ENCODE measurements around the gene TRIM56.
"Not testable (repeated sequence)": the region's sequence is repeated elsewhere in the genome, so short reads cannot be mapped to it uniquely, and the experiment has no call there.

TRIM56 gene

DNA sequence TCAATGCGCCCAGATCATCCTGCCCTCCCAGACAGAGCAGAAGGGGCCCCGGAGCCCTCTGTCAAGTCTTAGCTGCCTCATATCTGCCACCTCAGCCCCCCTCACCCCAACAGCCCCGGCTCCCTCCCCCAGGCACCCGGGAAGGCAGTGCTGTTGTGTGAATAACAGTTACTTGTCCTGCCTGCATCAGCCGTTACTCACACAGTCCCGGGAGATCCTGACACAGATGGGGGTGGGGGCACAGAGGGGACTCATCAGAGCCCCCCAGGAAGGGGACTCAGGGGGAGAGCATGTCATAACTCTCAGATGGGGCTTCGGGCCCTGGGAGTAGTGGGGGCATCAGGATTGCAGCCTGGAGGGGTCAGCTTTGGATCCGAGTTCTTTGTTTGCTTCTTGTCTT is 29.2 kb downstream of the TRIM56 start:
- DNase-seq = no peak

DNA sequence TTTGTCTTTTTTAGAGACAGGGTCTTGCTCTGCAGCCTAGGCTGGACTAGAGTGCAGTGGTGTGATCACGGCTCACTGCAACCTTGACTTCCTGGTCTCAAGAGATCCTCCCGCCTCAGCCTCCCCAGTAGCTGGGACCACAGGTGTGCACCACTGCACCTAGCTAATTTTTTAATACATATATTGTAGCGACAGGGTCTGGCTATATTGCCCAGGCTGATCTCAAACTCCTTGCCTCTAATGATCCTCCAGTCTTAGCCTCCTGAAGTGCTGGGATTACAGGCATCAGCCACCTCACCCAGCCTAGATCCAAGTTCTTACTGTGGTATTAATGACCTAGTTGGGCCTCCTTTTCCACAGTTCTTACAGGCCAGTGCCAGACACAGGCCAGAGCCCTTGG is 29.9 kb downstream of the TRIM56 start:
- DNase-seq = no peak

DNA sequence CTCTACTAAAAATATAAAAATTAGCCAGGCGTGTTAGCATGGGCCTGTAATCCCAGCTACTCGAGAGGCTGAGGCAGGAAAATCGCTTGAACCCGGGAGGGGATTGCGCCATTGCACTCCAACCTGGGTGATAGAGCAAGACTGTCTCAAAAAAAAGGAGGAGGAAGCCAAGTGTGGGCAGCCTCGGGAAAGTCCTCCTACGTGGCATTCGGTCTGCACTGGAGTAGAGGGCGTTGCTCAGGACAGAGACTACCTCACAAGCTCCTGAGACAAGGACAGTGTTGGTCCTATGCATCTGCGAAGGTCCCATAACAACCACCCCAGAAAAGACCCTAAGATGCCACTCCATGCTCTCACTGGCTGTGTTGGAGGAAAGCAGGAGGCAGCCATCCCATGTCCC is 31.6 kb downstream of the TRIM56 start:
- DNase-seq = no peak

DNA sequence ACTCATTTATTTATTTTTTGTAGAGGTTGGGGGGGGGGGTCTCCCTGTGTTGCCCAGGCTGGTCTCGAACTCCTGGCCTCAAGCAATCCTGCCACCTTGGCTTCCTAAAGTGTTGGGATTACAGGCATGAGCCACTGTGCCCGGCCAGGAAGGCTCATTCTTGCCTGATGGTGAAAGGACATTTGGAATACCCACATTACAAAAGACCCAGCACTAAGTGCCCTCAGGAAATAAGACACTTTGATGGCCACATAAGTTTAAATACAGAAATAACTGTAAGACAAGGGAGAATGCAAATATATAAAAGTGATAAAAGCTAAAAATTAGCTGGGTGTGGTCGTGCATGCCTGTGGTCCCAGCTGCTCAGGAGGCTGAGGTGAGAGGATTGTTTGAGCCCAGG is 33.6 kb downstream of the TRIM56 start:
- DNase-seq = no peak

DNA sequence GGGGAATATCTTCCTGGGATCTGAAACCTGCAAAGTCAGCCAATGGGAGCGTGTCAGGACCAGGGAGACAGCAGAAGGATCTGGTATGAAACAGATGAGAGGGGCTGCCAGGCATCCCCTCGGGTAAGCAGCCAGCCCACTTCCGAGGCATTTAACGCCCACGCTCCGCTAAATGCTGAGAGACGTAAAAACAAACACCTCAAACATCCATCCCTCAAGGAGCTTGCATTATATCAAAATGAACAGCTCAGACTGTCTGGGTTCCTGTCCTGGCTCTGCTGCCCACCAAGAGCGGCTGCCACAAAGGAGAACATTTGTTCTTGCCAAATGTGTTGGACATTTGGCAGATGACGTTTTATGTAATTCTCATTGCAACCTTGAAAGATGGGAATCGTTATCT is 34.6 kb downstream of the TRIM56 start:
- DNase-seq = no peak

DNA sequence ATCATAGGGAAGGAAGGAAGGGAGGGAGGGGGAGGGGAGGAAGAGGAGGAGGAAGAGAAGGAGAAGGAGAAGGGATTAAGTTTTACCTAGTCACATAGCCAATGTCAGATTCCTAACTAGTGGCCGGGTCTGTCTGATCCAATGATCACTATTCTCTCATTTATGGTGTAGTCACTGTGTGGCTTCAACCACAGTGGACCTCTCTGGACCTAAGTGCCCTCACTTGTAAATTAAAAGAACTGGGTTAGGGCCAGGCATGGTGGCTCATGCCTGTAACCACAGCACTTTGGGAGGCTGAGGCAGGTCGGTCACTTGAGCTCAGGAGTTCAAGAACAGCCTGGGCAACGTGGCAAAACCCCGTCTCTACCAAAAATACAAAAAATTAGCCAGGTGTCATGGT is 35.0 kb downstream of the TRIM56 start:
- DNase-seq = no peak

DNA sequence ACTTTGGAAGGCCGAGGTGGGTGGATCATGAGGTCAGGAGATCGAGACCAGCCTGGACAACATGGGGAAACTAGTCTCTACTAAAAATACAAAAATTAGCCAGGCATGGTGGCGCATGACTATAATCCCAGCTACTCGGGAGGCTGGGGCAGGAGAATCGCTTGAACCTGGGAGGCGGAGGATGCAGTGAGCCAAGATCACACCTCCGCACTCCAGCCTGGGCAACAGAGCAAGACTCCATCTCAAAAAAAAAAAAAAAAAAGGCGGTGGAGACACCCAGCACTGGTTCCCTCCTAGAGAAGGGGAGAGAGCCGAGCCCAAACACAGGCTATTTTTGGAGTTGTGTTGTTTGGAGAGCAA is 36.3 kb downstream of the TRIM56 start:
- not testable (repeated sequence) for DNase-seq

DNA sequence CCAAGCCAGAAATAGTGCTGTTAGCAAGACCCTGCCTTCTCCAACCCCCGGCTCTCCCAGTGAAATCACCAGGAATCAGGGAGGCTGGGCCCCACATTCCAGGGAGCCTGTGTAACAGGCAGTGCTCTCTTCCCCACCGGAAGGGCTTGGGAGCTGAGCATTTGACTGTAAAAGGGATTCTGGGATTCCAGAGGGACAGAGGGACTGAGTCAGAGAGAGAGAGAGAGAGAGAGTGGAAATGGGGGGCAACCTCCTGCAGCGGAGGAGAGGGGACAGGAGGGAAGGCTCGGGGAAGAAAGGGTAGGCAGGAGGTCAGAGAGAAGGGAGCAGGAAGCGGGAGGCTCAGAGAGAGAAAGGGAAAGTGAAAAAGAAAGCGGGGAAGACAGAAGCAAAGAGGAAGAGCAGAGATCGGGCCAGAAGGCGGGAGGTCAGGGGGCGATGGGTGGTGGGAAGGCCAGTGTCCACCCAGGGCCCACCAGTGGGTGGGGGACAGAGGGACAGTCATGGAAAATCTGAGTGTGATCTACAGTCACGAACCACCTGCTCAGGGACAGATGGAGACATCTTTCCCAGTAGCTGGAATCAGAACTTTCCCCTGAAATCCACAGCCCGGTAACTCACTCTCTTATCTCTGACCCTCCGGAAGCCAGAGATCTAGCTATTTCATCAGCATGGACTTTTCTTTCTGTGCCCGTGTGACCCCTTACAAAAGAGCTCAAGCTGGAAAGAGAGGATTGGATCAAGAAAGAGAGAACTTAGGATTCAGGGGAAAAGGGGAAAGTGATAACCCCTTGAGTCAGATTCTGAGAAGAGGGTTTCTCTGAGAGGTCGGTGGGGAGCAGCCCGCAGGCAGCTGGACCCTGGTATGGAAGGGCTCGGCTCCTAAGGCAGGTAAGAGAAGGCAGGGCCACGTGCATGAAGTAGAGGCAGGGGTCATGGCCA is 37.0 kb downstream of the TRIM56 start:
- no peak for DNase-seq

DNA sequence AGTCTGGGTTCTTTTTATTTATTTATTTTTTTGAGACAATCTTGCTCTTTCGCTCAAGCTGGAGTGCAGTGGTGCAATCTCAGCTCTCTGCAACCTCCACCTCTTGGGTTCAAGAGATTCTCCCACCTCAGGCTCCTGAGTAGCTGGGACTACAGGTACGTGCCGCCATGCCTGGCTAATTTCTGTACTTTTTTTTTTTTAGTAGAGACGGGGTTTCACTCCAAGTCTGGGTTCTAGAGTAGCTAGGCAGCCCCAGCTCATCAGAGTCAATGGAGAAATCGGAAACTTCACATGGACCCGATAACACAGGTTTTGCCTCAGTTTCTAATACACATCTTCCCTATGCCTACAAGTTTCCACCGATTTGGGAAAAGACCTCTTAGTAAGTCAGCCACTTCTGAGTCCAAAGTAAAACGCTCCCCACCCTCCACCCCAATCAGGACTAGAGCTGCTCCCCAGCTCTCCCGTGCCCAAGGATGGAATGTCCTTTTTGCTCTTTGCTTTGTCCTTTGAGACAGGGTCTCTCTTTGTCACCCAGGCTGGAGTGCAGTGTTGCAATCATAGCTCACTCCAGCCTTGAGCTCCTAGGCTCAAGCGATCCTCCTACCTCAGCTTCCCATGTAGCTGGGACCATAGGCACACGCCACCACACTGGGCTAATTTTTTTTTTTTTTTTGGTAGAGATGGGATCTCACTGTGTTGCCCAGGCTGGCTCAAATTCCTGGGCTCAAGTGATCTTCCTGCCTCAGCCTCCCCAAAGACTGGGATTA is 37.8 kb downstream of the TRIM56 start:
- no peak for DNase-seq

DNA sequence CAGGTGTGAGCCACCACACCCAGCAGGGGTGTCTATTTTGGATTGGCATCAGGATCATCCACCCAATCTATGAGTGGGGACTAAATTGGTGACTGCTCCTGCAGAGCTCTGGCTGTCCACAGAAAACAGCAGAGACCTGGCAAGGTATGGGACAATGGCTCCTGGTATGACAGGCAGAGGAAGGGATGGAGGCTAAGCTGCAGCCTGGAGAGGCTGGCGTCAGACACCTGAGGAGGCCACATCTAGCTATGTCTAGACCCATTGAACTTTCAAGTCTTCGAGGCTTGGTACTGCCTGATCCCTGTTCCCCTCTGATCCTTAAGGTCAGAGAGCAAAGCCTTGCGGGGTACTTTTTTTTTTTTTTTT is 38.4 kb downstream of the TRIM56 start:
- no peak for DNase-seq

DNA sequence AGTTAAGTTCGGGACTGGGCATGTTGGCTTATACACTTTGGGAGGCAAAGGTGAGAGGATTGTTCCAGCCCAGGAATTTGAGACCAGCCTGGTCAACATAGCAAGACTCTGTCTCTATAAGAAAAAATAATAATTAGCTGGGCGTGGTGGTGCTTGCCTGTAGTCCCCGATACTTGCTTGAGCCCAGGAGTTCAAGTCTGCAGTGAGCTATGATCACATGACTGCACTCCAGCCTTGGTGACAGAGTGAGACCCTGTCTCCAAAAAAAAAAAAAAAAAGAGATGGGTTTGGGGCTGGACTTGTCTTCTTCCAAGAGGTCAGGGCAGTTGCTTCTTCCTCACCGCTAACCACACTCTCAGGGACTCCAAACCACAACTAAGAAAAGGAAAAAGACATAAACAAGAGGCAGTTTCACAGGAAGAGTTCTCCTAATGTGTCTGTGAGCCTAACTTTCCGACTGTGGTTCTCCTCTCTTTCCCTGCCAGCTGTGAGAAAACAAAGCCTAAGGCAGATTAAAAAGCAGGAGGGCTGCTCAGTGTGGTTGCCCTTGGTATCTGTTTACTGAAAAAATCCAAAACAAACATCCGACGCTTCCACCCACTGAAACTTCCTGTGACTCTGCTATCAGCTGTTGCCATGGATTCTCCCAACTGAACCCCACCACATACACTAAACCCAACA is 39.2 kb downstream of the TRIM56 start:
- DNase-seq = no peak

DNA sequence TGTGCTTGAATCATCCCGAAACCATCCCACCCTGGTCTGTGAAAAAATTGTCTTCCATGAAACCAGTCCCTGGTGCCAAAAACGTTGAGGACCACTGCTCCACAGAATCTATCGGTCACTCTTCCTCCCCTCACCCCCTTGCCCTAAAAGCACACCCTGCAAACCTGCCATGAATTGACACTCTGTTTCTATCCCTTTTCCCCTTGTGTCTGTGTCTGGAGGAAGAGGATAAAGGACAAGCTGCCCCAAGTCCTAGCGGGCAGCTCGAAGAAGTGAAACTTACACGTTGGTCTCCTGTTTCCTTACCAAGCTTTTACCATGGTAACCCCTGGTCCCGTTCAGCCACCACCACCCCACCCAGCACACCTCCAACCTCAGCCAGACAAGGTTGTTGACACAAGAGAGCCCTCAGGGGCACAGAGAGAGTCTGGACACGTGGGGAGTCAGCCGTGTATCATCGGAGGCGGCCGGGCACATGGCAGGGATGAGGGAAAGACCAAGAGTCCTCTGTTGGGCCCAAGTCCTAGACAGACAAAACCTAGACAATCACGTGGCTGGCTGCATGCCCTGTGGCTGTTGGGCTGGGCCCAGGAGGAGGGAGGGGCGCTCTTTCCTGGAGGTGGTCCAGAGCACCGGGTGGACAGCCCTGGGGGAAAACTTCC is 40.8 kb downstream of the TRIM56 start:
- no peak for DNase-seq

DNA sequence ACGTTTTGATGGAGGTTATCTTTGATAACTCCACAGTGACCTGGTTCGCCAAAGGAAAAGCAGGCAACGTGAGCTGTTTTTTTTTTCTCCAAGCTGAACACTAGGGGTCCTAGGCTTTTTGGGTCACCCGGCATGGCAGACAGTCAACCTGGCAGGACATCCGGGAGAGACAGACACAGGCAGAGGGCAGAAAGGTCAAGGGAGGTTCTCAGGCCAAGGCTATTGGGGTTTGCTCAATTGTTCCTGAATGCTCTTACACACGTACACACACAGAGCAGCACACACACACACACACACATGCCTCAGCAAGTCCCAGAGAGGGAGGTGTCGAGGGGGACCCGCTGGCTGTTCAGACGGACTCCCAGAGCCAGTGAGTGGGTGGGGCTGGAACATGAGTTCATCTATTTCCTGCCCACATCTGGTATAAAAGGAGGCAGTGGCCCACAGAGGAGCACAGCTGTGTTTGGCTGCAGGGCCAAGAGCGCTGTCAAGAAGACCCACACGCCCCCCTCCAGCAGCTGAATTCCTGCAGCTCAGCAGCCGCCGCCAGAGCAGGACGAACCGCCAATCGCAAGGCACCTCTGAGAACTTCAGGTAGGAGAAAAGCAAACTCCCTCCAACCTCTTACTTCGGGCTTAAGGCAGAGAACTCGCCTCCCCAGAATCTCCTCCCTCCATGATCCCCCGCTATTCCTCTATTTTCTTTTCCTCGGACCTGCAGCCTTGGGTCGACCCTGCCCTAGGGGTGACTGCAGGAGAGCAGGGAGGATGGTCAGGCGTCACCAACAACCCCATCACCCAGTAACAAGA is 41.6 kb downstream of the TRIM56 start, which contains the start of gene SERPINE1:
Gene SERPINE1, plus strand, starts transcription at position 454 of the 809 bp plus-strand sequence. CDS start 1,290 bp downstream, outside the sequence.
- peak; percentile 38 to 43 for DNase-seq

DNA sequence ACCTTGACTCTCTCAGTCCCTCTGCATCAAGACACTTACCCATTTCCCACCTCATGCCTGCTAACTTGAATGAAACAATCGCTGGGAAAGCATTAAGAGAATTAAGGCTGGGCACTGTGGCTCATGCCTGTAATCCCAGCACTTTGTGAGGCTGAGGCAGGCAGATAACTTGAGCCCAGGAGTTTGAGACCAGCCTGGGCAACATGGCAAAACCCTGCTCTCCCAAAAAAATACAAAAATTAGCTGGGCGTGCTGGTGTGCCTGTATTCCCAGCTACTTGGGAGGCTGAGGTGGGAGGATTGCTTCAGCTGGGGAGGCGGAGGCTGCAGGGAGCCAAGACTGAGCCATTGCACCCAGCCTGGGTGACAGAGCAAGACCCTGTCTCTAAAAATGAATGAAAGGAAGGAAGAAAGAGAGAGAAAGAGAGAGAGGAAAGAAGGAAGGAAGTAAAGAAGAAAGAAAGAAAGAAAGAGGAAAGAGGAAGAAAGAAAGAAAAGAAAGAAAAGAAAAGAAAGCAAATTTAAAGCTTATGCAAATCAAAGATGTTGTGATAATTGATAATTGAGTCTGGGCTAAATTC is 42.3 kb downstream of the TRIM56 start:
- no peak for DNase-seq

DNA sequence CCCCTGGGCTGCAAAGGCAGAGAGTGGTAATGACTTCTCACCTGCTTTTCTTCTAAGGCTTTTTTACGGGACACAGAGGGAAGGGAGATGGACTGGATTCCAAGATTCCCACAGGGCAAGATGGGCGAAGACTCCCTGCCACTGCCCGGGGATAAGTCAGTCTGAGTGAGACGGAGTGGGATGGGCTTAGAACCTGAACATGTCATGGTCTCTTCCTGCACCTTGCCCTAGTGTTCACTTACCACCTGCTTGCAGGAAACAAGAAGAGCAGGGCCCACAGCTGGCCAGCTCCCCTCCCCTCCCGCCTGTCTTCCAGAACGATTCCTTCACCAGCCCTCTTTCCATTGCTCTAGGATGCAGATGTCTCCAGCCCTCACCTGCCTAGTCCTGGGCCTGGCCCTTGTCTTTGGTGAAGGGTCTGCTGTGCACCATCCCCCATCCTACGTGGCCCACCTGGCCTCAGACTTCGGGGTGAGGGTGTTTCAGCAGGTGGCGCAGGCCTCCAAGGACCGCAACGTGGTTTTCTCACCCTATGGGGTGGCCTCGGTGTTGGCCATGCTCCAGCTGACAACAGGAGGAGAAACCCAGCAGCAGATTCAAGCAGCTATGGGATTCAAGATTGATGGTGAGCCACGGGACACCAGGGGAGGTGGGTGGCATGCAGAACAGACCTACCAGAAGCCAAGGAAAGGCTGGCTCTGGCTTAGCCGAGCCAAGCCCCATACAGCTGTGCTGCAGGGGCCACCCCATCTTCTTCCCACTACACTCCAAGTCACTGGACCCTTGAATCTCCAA is 43.0 kb downstream of the TRIM56 start:
- no peak for DNase-seq

DNA sequence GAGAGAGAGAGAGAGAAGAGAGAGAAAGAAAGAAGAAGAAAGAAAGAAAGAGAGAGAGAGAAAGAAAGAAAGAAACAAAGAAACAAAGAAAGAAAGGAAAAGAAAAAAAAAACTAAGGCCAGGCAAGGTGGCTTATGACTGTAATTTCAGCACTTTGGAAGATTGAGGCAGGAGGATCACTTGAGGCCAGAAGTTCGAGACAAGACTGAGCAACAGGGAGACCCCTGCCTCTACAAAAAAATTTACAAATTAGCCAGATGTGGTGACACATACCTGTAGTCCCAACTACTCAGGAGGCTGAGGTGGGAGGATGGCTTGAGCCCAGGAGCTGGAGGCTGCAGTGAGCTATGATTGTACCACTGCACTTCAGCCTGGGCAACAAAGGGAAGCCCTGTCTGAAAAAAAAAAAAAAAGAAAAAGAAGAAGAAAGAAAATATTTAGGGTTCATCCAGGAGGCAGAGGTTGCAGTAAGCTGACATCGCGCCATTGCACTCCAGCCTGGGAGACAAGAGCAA is 44.4 kb downstream of the TRIM56 start:
- DNase-seq = no peak

DNA sequence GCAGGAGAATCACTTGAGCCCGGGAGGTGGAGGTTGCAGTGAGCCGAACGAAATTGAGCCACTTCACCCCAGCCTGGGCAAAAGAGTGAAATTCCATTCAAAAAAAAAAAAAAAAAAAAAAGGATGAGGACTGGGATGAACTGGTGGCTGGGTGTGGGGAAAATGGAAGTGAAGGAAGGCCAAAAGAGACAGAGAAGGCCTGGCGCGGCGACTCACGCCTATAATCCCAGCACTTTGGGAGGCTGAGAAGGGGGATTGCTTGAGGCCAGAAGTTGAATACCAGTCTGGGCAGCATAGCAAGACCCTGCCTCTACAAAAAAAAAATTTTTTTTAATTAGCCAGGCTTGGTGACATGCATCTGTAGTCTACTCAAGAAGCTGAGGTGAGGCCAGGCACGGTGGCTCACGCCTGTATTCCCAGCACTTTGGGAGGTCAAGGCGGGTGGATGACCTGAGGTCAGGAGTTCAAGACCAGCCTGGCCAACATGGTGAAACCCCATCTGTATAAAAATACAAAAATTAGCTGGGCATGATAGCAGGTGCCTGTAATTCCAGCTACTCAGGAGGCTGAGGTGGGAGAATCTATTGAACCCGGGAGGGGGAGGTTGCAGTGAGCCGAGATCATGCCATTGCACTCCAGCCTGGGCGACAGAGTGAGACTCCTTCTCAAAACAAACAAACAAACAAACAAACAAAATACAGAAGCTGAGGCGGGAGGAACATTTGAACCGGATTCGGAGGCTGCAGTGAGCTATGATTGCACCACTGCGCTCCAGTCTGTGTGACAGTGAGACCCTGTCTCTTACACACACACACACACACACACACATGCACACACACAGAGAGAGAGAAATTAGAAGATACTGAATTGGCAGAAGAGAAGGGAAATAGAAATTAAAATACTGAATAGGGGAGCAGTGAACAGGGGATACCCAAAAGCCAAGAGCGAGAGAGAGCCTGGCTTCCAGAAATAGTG is 47.6 kb downstream of the TRIM56 start:
- DNase-seq = not testable (repeated sequence)

DNA sequence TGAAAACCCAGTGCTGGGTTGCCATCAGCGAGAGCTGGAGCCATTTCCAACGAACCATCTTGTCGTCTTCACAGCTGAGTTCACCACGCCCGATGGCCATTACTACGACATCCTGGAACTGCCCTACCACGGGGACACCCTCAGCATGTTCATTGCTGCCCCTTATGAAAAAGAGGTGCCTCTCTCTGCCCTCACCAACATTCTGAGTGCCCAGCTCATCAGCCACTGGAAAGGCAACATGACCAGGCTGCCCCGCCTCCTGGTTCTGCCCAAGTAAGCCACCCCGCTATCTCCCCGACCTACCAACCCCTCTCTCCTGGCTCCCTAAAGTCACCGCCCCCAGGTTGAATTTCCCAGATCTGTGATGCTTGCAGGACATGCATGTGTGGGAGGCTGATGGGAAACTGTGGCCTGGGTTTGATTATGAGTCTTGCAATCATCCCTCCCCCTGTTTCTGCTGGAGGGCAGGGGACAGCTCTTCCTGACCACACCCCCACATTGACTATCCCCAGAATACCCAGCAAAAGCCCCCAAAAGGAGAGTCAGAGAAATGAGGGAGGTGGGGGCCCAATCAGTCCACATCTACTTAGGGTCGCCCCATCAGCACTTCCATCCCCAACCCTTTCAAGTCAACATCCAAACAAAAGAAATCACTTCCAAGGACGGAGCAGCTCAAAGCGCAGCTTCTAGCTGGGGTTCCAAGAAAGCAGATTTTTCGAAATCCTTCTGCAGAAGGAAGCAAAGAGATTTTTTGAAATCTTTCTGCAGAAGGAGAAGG is 48.5 kb downstream of the TRIM56 start:
- no peak for DNase-seq
